HepG2 (cell line): ENCODE results near the gene SNCG. TPM values are rescaled to one million over a fixed set of nuclear protein-coding genes. Genes with fewer than 3 reads are reported as not detected.
"Not testable (repeated sequence)": the region's sequence is repeated elsewhere in the genome, so short reads cannot be mapped to it uniquely, and the experiment has no call there.

ENCODE experiments used
- ATAC-seq: fragments of 200-7000 bp; cut with Tn5 transposase; 3 replicates; pipeline ENCODE4 v1.9.1; 2020; ENCODE audit warnings: mild to moderate bottlenecking, moderate library complexity
- BruUV-seq: library from RNA; stranded (reverse); fragments of 400-500 nt; replicated peaks from 2 replicates; lab custom pipeline; 2021; lab: Mats Ljungman, UMichigan
- CTCF ChIA-PET: fragments of 300-600 bp; formaldehyde crosslinking; extraction: SDS; loops from one replicate; lab custom pipeline; 2021; ENCODE audit warnings: low total read pairs, inconsistent platforms, low intra/inter-chr PET ratio; lab: Yijun Ruan, JAX
- POLR2A ChIA-PET: fragments of 350-600 bp; sonication (Branson Sonifier 250); formaldehyde crosslinking; loops from one replicate; lab custom pipeline; 2020; ENCODE audit warnings: antibody characterized with exemption, inconsistent platforms; lab: Yijun Ruan, JAX
- DNase-seq: peaks from one replicate; pipeline ENCODE4 v3.0.0-alpha.2; 2015; ENCODE audit warnings: low spot score
- FAIRE-seq: peaks from 3 replicates; lab custom pipeline; 2011; peaks lifted over from hg19 to GRCh38; lab: Jason Lieb, UNC
- H2AFZ ChIP-seq: one replicate; pipeline ENCODE4 v1.6.1; 2011; ENCODE audit warnings: low read length, inconsistent platforms
- H3K27ac ChIP-seq: fragments of 300-600 bp; 3 replicates; pipeline ENCODE4 v1.8.0; 2011; ENCODE audit warnings: mixed run types, mild to moderate bottlenecking, mixed read lengths, low read length, inconsistent platforms; ENCODE audit not compliant: insufficient read depth; ENCODE audit errors: extremely low read length
- H3K27me3 ChIP-seq, 2 experiments: fragments of 200-600 bp in 1 of 2; 2 replicates in 1 of 2; 3 replicates in 1 of 2; pipeline versions ENCODE4 v1.6.0 to v1.8.0; 2011; ENCODE audit warnings: low read length in 2 of 2, mild to moderate bottlenecking in 2 of 2, moderate library complexity in 2 of 2, inconsistent platforms in 1 of 2; ENCODE audit not compliant: insufficient read depth in 2 of 2, control insufficient read depth in 1 of 2
- H3K36me3 ChIP-seq, 2 experiments: fragments of 200-600 bp in 1 of 2; replicated peaks in 1 of 2; 2 replicates in 1 of 2; 3 replicates in 1 of 2; pipeline versions ENCODE4 v1.5.1 to v1.8.0; 2011; ENCODE audit warnings: low read length in 2 of 2, inconsistent platforms in 1 of 2; ENCODE audit not compliant: insufficient read depth in 2 of 2, control insufficient read depth in 1 of 2
- H3K4me1 ChIP-seq: 2 replicates; pipeline ENCODE4 v1.5.1; 2012; ENCODE audit warnings: low read length, inconsistent platforms; ENCODE audit not compliant: insufficient read depth
- H3K4me2 ChIP-seq: 2 replicates; pipeline ENCODE4 v1.6.0; 2011; ENCODE audit warnings: low read depth, low read length, inconsistent platforms
- H3K4me3 ChIP-seq, 3 experiments: fragments of 200-600 bp in 1 of 3; sonication (generic), shearing (Covaris generic) in 1 of 3; replicated peaks in 1 of 3; 2 replicates each; pipeline ENCODE4 v1.5.1; 2011 to 2016; ENCODE audit warnings: low read length in 3 of 3, inconsistent platforms in 2 of 3, low read depth in 2 of 3, mild to moderate bottlenecking in 2 of 3, control low read depth in 1 of 3, mixed read lengths in 1 of 3; ENCODE audit not compliant: insufficient read depth in 1 of 3
- H3K79me2 ChIP-seq: one replicate; pipeline ENCODE4 v1.6.1; 2011; ENCODE audit warnings: low read length, inconsistent platforms; ENCODE audit not compliant: insufficient read depth
- H3K9ac ChIP-seq: 2 replicates; pipeline ENCODE4 v1.6.0; 2011; ENCODE audit warnings: mild to moderate bottlenecking, low read depth, low read length, inconsistent platforms; ENCODE audit not compliant: insufficient read depth
- H3K9me3 ChIP-seq: 2 replicates; pipeline ENCODE4 v1.5.1; 2012; ENCODE audit warnings: mild to moderate bottlenecking, low read length
- H4K20me1 ChIP-seq: 2 replicates; pipeline ENCODE4 v1.6.0; 2011; ENCODE audit warnings: inconsistent platforms, mild to moderate bottlenecking, low read length, moderate library complexity; ENCODE audit not compliant: insufficient read depth
- DMTF1 ChIP-seq: sonication (generic); formaldehyde crosslinking; IDR thresholded peaks from 2 replicates; pipeline ENCODE4 v1.4.0; 2020; ENCODE audit warnings: mild to moderate bottlenecking, missing genetic modification reagents
- TBP ChIP-seq: sonication (generic); formaldehyde crosslinking; IDR thresholded peaks from 2 replicates; pipeline ENCODE4 v1.5.0; 2020; ENCODE audit warnings: missing genetic modification reagents
- ZNF513 ChIP-seq: sonication (generic); formaldehyde crosslinking; conservative IDR thresholded peaks from 2 replicates; pipeline ENCODE4 v1.5.0; 2020; ENCODE audit warnings: missing genetic modification reagents
- WGBS: methylation state at CpG from one replicate; pipeline ENCODE4 v1.1.6; 2017; ENCODE audit warnings: low lambda C conversion rate; 5-methylcytosine and 5-hydroxymethylcytosine counted together
- in situ Hi-C: cut with HindIII; loops from 2 replicates; pipeline ENCODE4 v1.10.0; 2017; ENCODE audit warnings: low pct_unique_long_range_greater_than_20kb; ENCODE audit not compliant: extremely low pct_ligation_motif_present
- intact Hi-C: fragments of 100-400 bp; cut with micrococcal nuclease; formaldehyde crosslinking; loops from one replicate; pipeline ENCODE4 v1.10.0; 2022; ENCODE audit not compliant: unreplicated experiment
- polyA plus RNA-seq, 8 experiments: library from polyadenylated mRNA; depleted of rRNA in 3 of 8; stranded (reverse) in 7 of 8; unstranded in 1 of 8; fragments of >200 nt; fragmentation: Illumina TruSeq in 4 of 8; extraction: Trizol in 4 of 8; gene quantifications; 2 replicates each; pipeline versions ENCODE4 v1.2.1 to v1.2.3, GENCODE V29; 2011 to 2016; ENCODE audit warnings: low read depth in 4 of 8, missing spikeins in 1 of 8, mixed read lengths in 1 of 8; ENCODE audit not compliant: insufficient read depth in 1 of 8
- total RNA-seq, 5 experiments: library from RNA; depleted of rRNA; stranded (reverse); fragments of >200 nt; fragmentation: Illumina TruSeq; extraction: Trizol; gene quantifications; 2 replicates each; pipeline ENCODE4 v1.2.3, GENCODE V29; 2016; ENCODE audit warnings: low read depth in 1 of 5

Gene SNCG
- total and polyA plus RNA-seq, 2 of the 13 experiments (the other 11 are each of a cell fraction or from before 2014, with no cell fraction given) = 0.22 to 0.91 TPM

- no peaks in the 10 kb centered on the region for H4K20me1 ChIP-seq
- peaks cover 27% of the 10 kb centered on the region for H3K4me1 ChIP-seq
- FAIRE-seq = no peak
- in situ Hi-C loops (no loop called here), intact Hi-C loops (no loop called here)
- WGBS = 37% methylated on average over 11 of the region's 13 CpGs
- no peak for DNase-seq
- H3K4me3 ChIP-seq = no peak overlapping the region
- ATAC-seq = no peak
- H3K27me3 ChIP-seq = peaks cover 5 to 32% of the 10 kb centered on the region in 2 experiments; a peak in 3 of 5 replicates
- H3K79me2 ChIP-seq = no peaks in the 10 kb centered on the region
- H3K9ac ChIP-seq = no peak overlapping the region
- H2AFZ ChIP-seq = no peak overlapping the region
- no peaks in the 10 kb centered on the region for H3K36me3 ChIP-seq
- no peak for TF ChIP-seq DMTF1 (CRISPR knock-in tag)
- TF ChIP-seq ZNF513 (CRISPR knock-in tag) = no peak
- TF ChIP-seq TBP = no peak
- ChIA-PET POLR2A (no interaction called here), CTCF (interaction anchor here (1.4 kb wide), 1 partner anchor 14 kb away, joined by 4 read pairs; no protein-coding TSS in a partner anchor)
- no peak overlapping the region for H3K27ac ChIP-seq
- no TSS peak for BruUV-seq
- no peak overlapping the region; the same call in 1 of the 2 replicates for H3K4me2 ChIP-seq
- H3K9me3 ChIP-seq = no peaks in the 10 kb centered on the region
Measured at GRCh38 chr10:86946213-86947155, 11.9 kb upstream of the SNCG start.

GRCh38 chr10:86947806-86948205, 10.6 kb upstream of the SNCG start:
- in situ Hi-C loops, CTCF ChIA-PET, H3K27ac ChIP-seq, BruUV-seq, DNase-seq, FAIRE-seq, H2AFZ ChIP-seq, intact Hi-C loops, H3K36me3 ChIP-seq, H3K4me3 ChIP-seq, POLR2A ChIA-PET, H4K20me1 ChIP-seq, H3K9me3 ChIP-seq, ATAC-seq, H3K4me2 ChIP-seq, H3K79me2 ChIP-seq, H3K9ac ChIP-seq: not testable (repeated sequence)
- peaks cover 5 to 32% of the 10 kb centered on the region in 2 experiments; a peak in 3 of 5 replicates for H3K27me3 ChIP-seq
- peaks cover 27% of the 10 kb centered on the region for H3K4me1 ChIP-seq
- 60% methylated on average over 4 of the region's 4 CpGs for WGBS
